ENCODE results near the gene CGN. TPM values are rescaled to one million over a fixed set of nuclear protein-coding genes. Genes with fewer than 3 reads are reported as not detected.
A peak's percentile ranks its signal among the peaks of the same experiment; 100 is the strongest.

Gene CGN
- total and polyA plus RNA-seq, 2 of the 13 experiments (the other 11 are each of a cell fraction or from before 2014, with no cell fraction given), result 0.75 to 0.81 TPM

DNA sequence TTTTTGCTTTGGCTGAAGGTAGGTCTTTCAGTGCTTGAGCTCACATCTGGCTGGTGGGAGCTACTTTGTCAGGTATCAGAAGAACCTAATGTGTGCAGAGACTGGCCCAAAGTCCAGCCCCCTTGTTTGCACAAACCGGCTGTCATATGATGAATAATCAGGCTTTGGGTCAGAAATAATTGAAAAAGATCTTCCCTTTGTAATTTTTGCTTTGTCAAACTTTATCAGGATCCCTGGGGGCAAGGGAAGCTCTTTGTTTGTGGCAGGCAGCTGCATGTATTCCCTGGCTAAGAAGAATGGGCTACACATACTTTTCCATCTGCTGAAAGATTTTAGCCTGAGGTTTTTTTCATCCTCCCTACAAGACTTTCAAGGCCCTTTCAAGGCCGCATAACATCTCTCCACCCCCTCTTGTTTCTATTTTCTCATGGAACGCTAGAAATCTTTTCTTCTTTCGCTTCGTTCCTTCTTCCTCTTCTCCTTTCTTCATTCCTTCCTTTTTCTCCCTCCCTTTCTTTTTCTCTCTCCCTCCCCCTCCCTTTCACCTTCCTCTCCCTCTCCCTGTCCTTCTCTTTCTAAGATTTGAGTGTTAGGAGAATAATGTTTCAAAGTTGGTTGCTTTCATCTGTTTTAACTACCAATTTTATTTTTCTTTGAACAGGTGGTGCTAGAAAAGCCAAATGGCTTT, 54.5 kb downstream of the CGN start (continued):
- TF ChIP-seq ZBTB40 (IDR thresholded peaks at IDR 0.05), result 0 out of 2 replicates have a peak, but pooled peaks have one; percentile 48
- peak; percentile 87 for TF ChIP-seq ZBTB40 (CRISPR knock-in tag; IDR thresholded peaks at IDR 0.05)
- 0 out of 2 replicates have a peak, but pooled peaks have one; percentile 10 for TF ChIP-seq NR2F6 (IDR thresholded peaks at IDR 0.05)
- no peak for TF ChIP-seq NR2F6 (CRISPR knock-in tag; IDR thresholded peaks at IDR 0.05)
- TF ChIP-seq IKZF1 (IDR thresholded peaks at IDR 0.05), result no peak
- peak; percentile 48 for TF ChIP-seq SOX5 (CRISPR knock-in tag; IDR thresholded peaks at IDR 0.05; ENCODE audit: borderline replicate concordance)
- TF ChIP-seq HNF4G (IDR thresholded peaks at IDR 0.05; ENCODE audit: borderline replicate concordance, low read depth, low read length), result 0 out of 2 replicates have a peak, but pooled peaks have one; percentile 29
- no peak for TF ChIP-seq HNF4G (CRISPR knock-in tag; IDR thresholded peaks at IDR 0.05; ENCODE audit: borderline replicate concordance, low read depth)
- peak; percentile 19; the same call in 1 of the 2 replicates for TF ChIP-seq HDAC1 (CRISPR knock-in tag; IDR thresholded peaks at IDR 0.05)
- no peak for TF ChIP-seq ZNF224 (CRISPR knock-in tag; IDR thresholded peaks at IDR 0.05)
- no peak for TF ChIP-seq ZBTB21 (CRISPR knock-in tag; IDR thresholded peaks at IDR 0.05)
- no peak for TF ChIP-seq NCOA5 (CRISPR knock-in tag; IDR thresholded peaks at IDR 0.05)
- no peak for TF ChIP-seq ZNF841 (CRISPR knock-in tag; IDR thresholded peaks at IDR 0.05; ENCODE audit: borderline replicate concordance)
- TF ChIP-seq REST (IDR thresholded peaks at IDR 0.05; ENCODE audit: borderline replicate concordance in 1 of 2, low read depth in 1 of 2, low read length in 2 of 2), result no peak
- TF ChIP-seq ZNF768 (CRISPR knock-in tag; IDR thresholded peaks at IDR 0.05), result no peak
- TF ChIP-seq HINFP (CRISPR knock-in tag; IDR thresholded peaks at IDR 0.05; ENCODE audit: low read depth), result no peak
